ENCODE data around the gene TSC2. TPM values are rescaled to one million over a fixed set of nuclear protein-coding genes. Genes with fewer than 3 reads are reported as not detected.

The TSC2 gene
- total RNA-seq, 2 experiments from 2014 or later, result 57.2 to 152 TPM

- no peak overlapping the region for H3K4me2 ChIP-seq (ENCODE audit: low read length)
- DNase-seq (ENCODE audit: low spot score), result no peak
- ChIA-PET POLR2A (no interaction called here), CTCF (ENCODE audit: unreplicated experiment) (no interaction called here)
- H3K4me3 ChIP-seq (ENCODE audit: low read depth, low read length, poor library complexity, severe bottlenecking), result no peak overlapping the region
- no peaks in the 10 kb centered on the region for H3K79me2 ChIP-seq (ENCODE audit: insufficient read depth, low read depth, low read length)
- no peak overlapping the region for H3K27ac ChIP-seq (ENCODE audit: low read depth, low read length, poor library complexity, severe bottlenecking)
- no peaks in the 10 kb centered on the region for H3K9me3 ChIP-seq (ENCODE audit: low read length)
- intact Hi-C loops (cut with micrococcal nuclease; ENCODE audit: unreplicated experiment), result no loop called here
- TF ChIP-seq EZH2phosphoT487 (IDR thresholded peaks at IDR 0.05; ENCODE audit: borderline replicate concordance, low read depth, low read length) (no peak), CTCF (conservative IDR thresholded peaks at IDR 0.05; ENCODE audit: low read length) (no peak)
- BruUV-seq (replicated peaks), result no TSS peak
- no peaks in the 10 kb centered on the region for H3K36me3 ChIP-seq (ENCODE audit: insufficient read depth, low read length)
- H3K4me1 ChIP-seq (ENCODE audit: insufficient read depth, low read length, poor library complexity, severe bottlenecking), result peaks cover 13% of the 10 kb centered on the region
- no peaks in the 10 kb centered on the region for H3K9me2 ChIP-seq (ENCODE audit: insufficient read depth, low read length)
- no peak overlapping the region for H2AFZ ChIP-seq (ENCODE audit: low read length)
- no peaks in the 10 kb centered on the region for H4K20me1 ChIP-seq (ENCODE audit: insufficient read depth, low read length)
Measured at GRCh38 chr16:2024032-2024420, 23.8 kb upstream of the TSC2 start.

GRCh38 chr16:2025251-2025650 is 22.5 kb upstream of the TSC2 start:
- Histone ChIP-seq H3K9me2 (ENCODE audit: insufficient read depth, low read length) (no peaks in the 10 kb centered on the region), H3K79me2 (ENCODE audit: insufficient read depth, low read depth, low read length) (no peaks in the 10 kb centered on the region), H2AFZ (ENCODE audit: low read length) (no peak overlapping the region), H3K27ac (ENCODE audit: low read depth, low read length, poor library complexity, severe bottlenecking) (no peak overlapping the region), H3K36me3 (ENCODE audit: insufficient read depth, low read length) (no peaks in the 10 kb centered on the region), H4K20me1 (ENCODE audit: insufficient read depth, low read length) (no peaks in the 10 kb centered on the region), H3K4me1 (ENCODE audit: insufficient read depth, low read length, poor library complexity, severe bottlenecking) (peaks cover 13% of the 10 kb centered on the region), H3K4me2 (ENCODE audit: low read length) (no peak overlapping the region), H3K4me3 (ENCODE audit: low read depth, low read length, poor library complexity, severe bottlenecking) (no peak overlapping the region), H3K9me3 (ENCODE audit: low read length) (no peaks in the 10 kb centered on the region)
- BruUV-seq (replicated peaks), result no TSS peak
- intact Hi-C loops (cut with micrococcal nuclease; ENCODE audit: unreplicated experiment), result no loop called here
- ChIA-PET POLR2A (no interaction called here), CTCF (ENCODE audit: unreplicated experiment) (no interaction called here)
- no peak for TF ChIP-seq CTCF (conservative IDR thresholded peaks at IDR 0.05; ENCODE audit: low read length)
- DNase-seq (ENCODE audit: low spot score), result no peak

GRCh38 chr16:2025878-2026460 is 21.8 kb upstream of the TSC2 start:
- ChIA-PET CTCF (ENCODE audit: unreplicated experiment) (no interaction called here), POLR2A (no interaction called here)
- BruUV-seq (replicated peaks), result no TSS peak
- TF ChIP-seq CTCF (conservative IDR thresholded peaks at IDR 0.05; ENCODE audit: low read length) (no peak), EZH2phosphoT487 (IDR thresholded peaks at IDR 0.05; ENCODE audit: borderline replicate concordance, low read depth, low read length) (no peak)
- no peak for DNase-seq (ENCODE audit: low spot score)
- no peak overlapping the region for H3K27ac ChIP-seq (ENCODE audit: low read depth, low read length, poor library complexity, severe bottlenecking)
- H4K20me1 ChIP-seq (ENCODE audit: insufficient read depth, low read length), result no peaks in the 10 kb centered on the region
- H3K9me2 ChIP-seq (ENCODE audit: insufficient read depth, low read length), result no peaks in the 10 kb centered on the region
- H3K9me3 ChIP-seq (ENCODE audit: low read length), result no peaks in the 10 kb centered on the region
- intact Hi-C loops (cut with micrococcal nuclease; ENCODE audit: unreplicated experiment), result no loop called here
- H2AFZ ChIP-seq (ENCODE audit: low read length), result no peak overlapping the region
- peak overlapping the region; percentile 17; the same call in 1 of the 2 replicates for H3K4me2 ChIP-seq (ENCODE audit: low read length)
- H3K36me3 ChIP-seq (ENCODE audit: insufficient read depth, low read length), result no peaks in the 10 kb centered on the region
- no peak overlapping the region for H3K4me3 ChIP-seq (ENCODE audit: low read depth, low read length, poor library complexity, severe bottlenecking)
- H3K4me1 ChIP-seq (ENCODE audit: insufficient read depth, low read length, poor library complexity, severe bottlenecking), result peaks cover 13% of the 10 kb centered on the region
- no peaks in the 10 kb centered on the region for H3K79me2 ChIP-seq (ENCODE audit: insufficient read depth, low read depth, low read length)
